Liver (tissue), 9 donors: Measurements from ENCODE around the gene OR11H6. TPM values are rescaled to one million over a fixed set of nuclear protein-coding genes. Genes with fewer than 3 reads are reported as not detected.
"Not testable (repeated sequence)": the region's sequence is repeated elsewhere in the genome, so short reads cannot be mapped to it uniquely, and the experiment has no call there.

Experiments used
- DNase-seq: peaks from one replicate; pipeline ENCODE4 v3.0.0-alpha.2; 2017; ENCODE audit warnings: low spot score
- H3K27ac ChIP-seq, 2 donors: one replicate each; pipeline ENCODE4 v1.7.0; 2013; ENCODE audit warnings: inconsistent platforms in 2 of 2, low read length in 2 of 2, control low read depth in 1 of 2, low read depth in 1 of 2, mild to moderate bottlenecking in 1 of 2
- H3K27me3 ChIP-seq, 4 donors: one replicate each; pipeline versions ENCODE4 v1.6.1 to v1.7.0; 2013; ENCODE audit warnings: low read length in 3 of 4, inconsistent platforms in 1 of 4, mild to moderate bottlenecking in 1 of 4, moderate library complexity in 1 of 4; ENCODE audit not compliant: control insufficient read depth in 4 of 4, insufficient read depth in 4 of 4
- H3K36me3 ChIP-seq, 4 donors: one replicate each; pipeline versions ENCODE4 v1.6.1 to v1.7.0; 2013; ENCODE audit warnings: low read length in 3 of 4, mild to moderate bottlenecking in 3 of 4, low read depth in 1 of 4, moderate library complexity in 1 of 4; ENCODE audit not compliant: control insufficient read depth in 4 of 4, insufficient read depth in 3 of 4
- H3K4me1 ChIP-seq, 4 donors: one replicate each; pipeline versions ENCODE4 v1.6.1 to v1.7.0; 2013; ENCODE audit warnings: low read length in 3 of 4, mild to moderate bottlenecking in 3 of 4, moderate library complexity in 1 of 4; ENCODE audit not compliant: control insufficient read depth in 4 of 4, insufficient read depth in 4 of 4
- H3K4me3 ChIP-seq, 3 donors: one replicate each; pipeline versions ENCODE4 v1.6.1 to v1.7.0; 2013; ENCODE audit warnings: low read length in 3 of 3, control low read depth in 1 of 3, low read depth in 1 of 3, mild to moderate bottlenecking in 1 of 3
- H3K9ac ChIP-seq, 2 donors: one replicate each; pipeline ENCODE4 v1.7.0; 2013; ENCODE audit warnings: low read length in 2 of 2, mild to moderate bottlenecking in 2 of 2, moderate library complexity in 2 of 2, control low read depth in 1 of 2, low read depth in 1 of 2
- H3K9me3 ChIP-seq, 4 donors: one replicate each; pipeline versions ENCODE4 v1.6.1 to v1.7.0; 2013; ENCODE audit warnings: low read length in 3 of 4; ENCODE audit not compliant: control insufficient read depth in 4 of 4
- CTCF ChIP-seq: fragments of 150-350 bp; IDR thresholded peaks from 2 replicates; pipeline ENCODE4 v1.5.1; 2017; ENCODE audit warnings: improper control_type of control experiment, low read depth, low read length; ENCODE audit not compliant: missing input control
- FOXA1 ChIP-seq: IDR thresholded peaks from 2 replicates; pipeline ENCODE4 v1.6.1; 2016; ENCODE audit warnings: antibody characterized with exemption
- FOXA2 ChIP-seq: IDR thresholded peaks from 2 replicates; pipeline ENCODE4 v1.6.1; 2016; ENCODE audit warnings: antibody characterized with exemption
- GABPA ChIP-seq, 2 donors: IDR thresholded peaks in 1 of 2; conservative IDR thresholded peaks in 1 of 2; 2 replicates each; pipeline ENCODE4 v1.6.1; 2016; ENCODE audit warnings: antibody characterized with exemption in 2 of 2, mild to moderate bottlenecking in 1 of 2, moderate library complexity in 1 of 2
- HNF4A ChIP-seq, 2 donors: conservative IDR thresholded peaks; 2 replicates each; pipeline ENCODE4 v1.6.1; 2016; ENCODE audit warnings: antibody characterized with exemption in 2 of 2, mild to moderate bottlenecking in 2 of 2
- HNF4G ChIP-seq: IDR thresholded peaks from 2 replicates; pipeline ENCODE4 v1.6.1; 2016; ENCODE audit warnings: antibody characterized with exemption
- JUND ChIP-seq, 2 donors: IDR thresholded peaks; 2 replicates each; pipeline ENCODE4 v1.6.1; 2016; ENCODE audit warnings: antibody characterized with exemption in 2 of 2
- MAX ChIP-seq: IDR thresholded peaks from 2 replicates; pipeline ENCODE4 v1.6.1; 2016; ENCODE audit warnings: antibody characterized with exemption
- NR2F2 ChIP-seq: IDR thresholded peaks from 2 replicates; pipeline ENCODE4 v1.6.1; 2016; ENCODE audit warnings: antibody characterized with exemption
- RAD21 ChIP-seq, 2 donors: IDR thresholded peaks; 2 replicates each; pipeline ENCODE4 v1.6.1; 2016; ENCODE audit warnings: antibody characterized with exemption in 2 of 2, mild to moderate bottlenecking in 2 of 2
- REST ChIP-seq: IDR thresholded peaks from 2 replicates; pipeline ENCODE4 v1.6.1; 2016; ENCODE audit warnings: antibody characterized with exemption, mild to moderate bottlenecking
- RXRA ChIP-seq, 2 donors: IDR thresholded peaks; 2 replicates each; pipeline ENCODE4 v1.6.1; 2017 to 2018; ENCODE audit warnings: antibody characterized with exemption in 2 of 2, mild to moderate bottlenecking in 1 of 2
- SP1 ChIP-seq: IDR thresholded peaks from 2 replicates; pipeline ENCODE4 v1.6.1; 2018; ENCODE audit warnings: antibody characterized with exemption, mild to moderate bottlenecking
- TAF1 ChIP-seq: conservative IDR thresholded peaks from 2 replicates; pipeline ENCODE4 v1.6.1; 2016; ENCODE audit warnings: antibody characterized with exemption, mild to moderate bottlenecking
- YY1 ChIP-seq: IDR thresholded peaks from 2 replicates; pipeline ENCODE4 v1.6.1; 2016; ENCODE audit warnings: antibody characterized with exemption, mild to moderate bottlenecking
- WGBS: extraction: QIAGEN DNeasy Blood & Tissue Kit; methylation state at CpG from one replicate; pipeline ENCODE4 v1.1.7; 2013; 5-methylcytosine and 5-hydroxymethylcytosine counted together
- polyA plus RNA-seq, 2 donors: library from polyadenylated mRNA; stranded (reverse) in 1 of 2; unstranded in 1 of 2; fragments of 200-250 nt in 1 of 2; fragments of >200 nt in 1 of 2; fragmentation: Nextera tagmentation in 1 of 2; extraction: Ambion mirVana in 1 of 2; gene quantifications; one replicate each; pipeline versions ENCODE4 v1.2.1 to v1.2.3, GENCODE V29; 2013 to 2015
- total RNA-seq, 2 donors: library from RNA; depleted of rRNA; stranded (reverse); fragments of >200 nt; gene quantifications; one replicate each; pipeline ENCODE4 v1.2.3, GENCODE V29; 2014
- TF ChIP-seq, protein P1 (sequence below): IDR thresholded peaks from 2 replicates; pipeline ENCODE4 v1.6.1; 2016; ENCODE audit warnings: antibody characterized with exemption
- TF ChIP-seq, protein P2 (sequence below): IDR thresholded peaks from 2 replicates; pipeline ENCODE4 v1.6.1; 2016; ENCODE audit warnings: antibody characterized with exemption
- donor health status: healthy.
- donor health status: healthy.
- donor health status: healthy.
- donor health status: healthy.
- donor health status: healthy.

Gene OR11H6
- total and polyA plus RNA-seq, 4 donors: not detected

DNA sequence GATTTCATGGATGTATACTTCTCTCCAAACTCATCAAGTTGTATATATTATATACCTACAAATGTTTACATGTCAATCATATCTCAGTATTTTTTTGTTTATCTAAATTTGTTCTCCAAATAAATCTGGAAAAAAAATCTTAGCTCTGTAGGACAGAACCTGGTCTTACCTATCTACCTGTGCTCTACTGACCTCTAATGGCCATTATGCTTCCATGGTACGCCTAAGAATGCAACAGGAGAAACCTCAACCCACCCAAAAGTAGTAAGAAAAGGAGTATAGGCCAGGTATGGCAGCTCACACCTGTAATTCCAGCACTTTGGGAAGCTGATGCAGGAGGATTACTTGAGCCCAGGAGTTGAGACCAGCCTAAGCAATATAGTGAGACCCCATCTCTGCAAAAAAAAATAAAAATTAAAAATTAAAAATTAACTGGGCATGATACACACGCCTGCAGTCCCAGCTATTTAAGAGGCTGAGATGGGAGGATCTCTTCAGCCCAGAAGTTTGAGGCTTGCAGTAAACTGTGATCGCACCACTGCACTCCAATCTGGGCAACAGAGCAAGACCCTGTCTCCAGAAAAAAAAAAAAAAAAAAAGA, 24.2 kb downstream of the OR11H6 start:
- H3K36me3 ChIP-seq: no peaks in the 10 kb centered on the region
- no peak overlapping the region for H3K9ac ChIP-seq
- no peak for DNase-seq
- no peaks in the 10 kb centered on the region for H3K27me3 ChIP-seq
- H3K9me3 ChIP-seq: peaks cover 2 to 6% (median 3%) of the 10 kb centered on the region in 4 donors
- H3K4me3 ChIP-seq: no peak overlapping the region
- H3K27ac ChIP-seq: no peak overlapping the region
- H3K4me1 ChIP-seq: no peaks in the 10 kb centered on the region
- no peak for TF ChIP-seq HNF4A (conservative IDR thresholded peaks at IDR 0.05)
- no peak for TF ChIP-seq NR2F2
- TF ChIP-seq SP1: no peak
- TF ChIP-seq YY1: no peak
- no peak for TF ChIP-seq RXRA (IDR thresholded peaks at IDR 0.05)
- peak in 1 of 2 donors; percentile 5 for TF ChIP-seq RAD21 (IDR thresholded peaks at IDR 0.05)
- no peak for TF ChIP-seq TAF1
- WGBS: 56% methylated on average over 3 of the region's 3 CpGs

DNA sequence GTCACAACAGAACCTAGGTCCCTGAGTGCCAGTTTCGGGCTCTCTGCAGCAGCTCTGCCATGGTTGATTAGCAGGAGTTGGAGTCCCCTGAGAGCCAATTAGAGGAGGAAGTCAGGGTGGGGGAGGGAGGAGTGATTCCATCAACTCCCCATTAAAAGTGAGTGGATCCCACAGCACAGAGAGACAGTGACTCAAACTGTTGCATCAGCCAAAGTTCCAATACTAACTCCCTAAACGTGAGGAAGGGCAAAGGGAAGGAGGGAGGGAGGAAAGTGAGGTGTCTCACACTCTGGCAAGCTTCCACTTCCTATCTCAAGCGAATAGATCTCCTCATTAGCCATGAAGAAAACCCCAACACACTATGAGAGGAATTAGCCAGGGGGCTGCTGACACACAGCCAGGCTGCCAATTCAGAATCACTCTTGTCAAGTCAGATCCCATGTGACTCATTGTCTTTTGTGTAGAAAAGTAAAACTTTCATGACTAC, 39.2 kb downstream of the OR11H6 start:
- no peak overlapping the region for H3K4me3 ChIP-seq
- no peak overlapping the region for H3K27ac ChIP-seq
- no peaks in the 10 kb centered on the region for H3K27me3 ChIP-seq
- TF ChIP-seq RXRA (IDR thresholded peaks at IDR 0.05): no peak
- no peak for TF ChIP-seq HNF4G
- no peak for TF ChIP-seq HNF4A (conservative IDR thresholded peaks at IDR 0.05)
- TF ChIP-seq REST: no peak
- no peak for TF ChIP-seq JUND (IDR thresholded peaks at IDR 0.05)
- no peak for TF ChIP-seq YY1
- no peak for TF ChIP-seq FOXA2
- TF ChIP-seq, protein P1, sequence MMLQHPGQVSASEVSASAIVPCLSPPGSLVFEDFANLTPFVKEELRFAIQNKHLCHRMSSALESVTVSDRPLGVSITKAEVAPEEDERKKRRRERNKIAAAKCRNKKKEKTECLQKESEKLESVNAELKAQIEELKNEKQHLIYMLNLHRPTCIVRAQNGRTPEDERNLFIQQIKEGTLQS: no peak
- TF ChIP-seq GABPA (IDR thresholded peaks at IDR 0.05 in 1 of 2, conservative IDR thresholded peaks at IDR 0.05 in 1 of 2): no peak
- TF ChIP-seq MAX: no peak
- TF ChIP-seq FOXA1: no peak
- no peak for TF ChIP-seq CTCF
- TF ChIP-seq SP1: no peak
- TF ChIP-seq, protein P2, sequence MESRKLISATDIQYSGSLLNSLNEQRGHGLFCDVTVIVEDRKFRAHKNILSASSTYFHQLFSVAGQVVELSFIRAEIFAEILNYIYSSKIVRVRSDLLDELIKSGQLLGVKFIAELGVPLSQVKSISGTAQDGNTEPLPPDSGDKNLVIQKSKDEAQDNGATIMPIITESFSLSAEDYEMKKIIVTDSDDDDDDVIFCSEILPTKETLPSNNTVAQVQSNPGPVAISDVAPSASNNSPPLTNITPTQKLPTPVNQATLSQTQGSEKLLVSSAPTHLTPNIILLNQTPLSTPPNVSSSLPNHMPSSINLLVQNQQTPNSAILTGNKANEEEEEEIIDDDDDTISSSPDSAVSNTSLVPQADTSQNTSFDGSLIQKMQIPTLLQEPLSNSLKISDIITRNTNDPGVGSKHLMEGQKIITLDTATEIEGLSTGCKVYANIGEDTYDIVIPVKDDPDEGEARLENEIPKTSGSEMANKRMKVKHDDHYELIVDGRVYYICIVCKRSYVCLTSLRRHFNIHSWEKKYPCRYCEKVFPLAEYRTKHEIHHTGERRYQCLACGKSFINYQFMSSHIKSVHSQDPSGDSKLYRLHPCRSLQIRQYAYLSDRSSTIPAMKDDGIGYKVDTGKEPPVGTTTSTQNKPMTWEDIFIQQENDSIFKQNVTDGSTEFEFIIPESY: no peak
- WGBS: 55% methylated on average over 3 of the region's 3 CpGs
- H3K9ac ChIP-seq: no peak overlapping the region
- no peaks in the 10 kb centered on the region for H3K36me3 ChIP-seq
- H3K4me1 ChIP-seq: no peaks in the 10 kb centered on the region
- H3K9me3 ChIP-seq: no peaks in the 10 kb centered on the region
- DNase-seq: no peak

- H3K36me3 ChIP-seq, H3K27me3 ChIP-seq, H3K27ac ChIP-seq, H3K4me1 ChIP-seq, DNase-seq, H3K4me3 ChIP-seq, H3K9ac ChIP-seq, H3K9me3 ChIP-seq: not testable (repeated sequence)
- WGBS: 97% methylated on average over 5 of the region's 5 CpGs
Observed at GRCh38 chr14:20264361-20264760, 40.9 kb downstream of the OR11H6 start.
